BLaER1 (cell line): ENCODE measurements around the gene MTREX.

ENCODE experiments used
- H3K27ac ChIP-seq: shearing (Covaris generic); formaldehyde crosslinking; 2 replicates; pipeline ENCODE4 v1.8.1; 2022
- H3K27me3 ChIP-seq: shearing (Covaris generic); formaldehyde crosslinking; 2 replicates; pipeline ENCODE4 v1.8.1; 2022
- H3K36me3 ChIP-seq: shearing (Covaris generic); formaldehyde crosslinking; 2 replicates; pipeline ENCODE4 v1.8.1; 2022
- H3K4me1 ChIP-seq: shearing (Covaris generic); formaldehyde crosslinking; 2 replicates; pipeline ENCODE4 v1.8.1; 2022
- H3K4me2 ChIP-seq: shearing (Covaris generic); formaldehyde crosslinking; 2 replicates; pipeline ENCODE4 v1.8.1; 2022
- H3K4me3 ChIP-seq: shearing (Covaris generic); formaldehyde crosslinking; 2 replicates; pipeline ENCODE4 v1.8.1; 2022
- H3K9ac ChIP-seq: shearing (Covaris generic); formaldehyde crosslinking; 2 replicates; pipeline ENCODE4 v1.8.1; 2022
- H3K9me3 ChIP-seq: shearing (Covaris generic); formaldehyde crosslinking; 2 replicates; pipeline ENCODE4 v1.8.1; 2022
- H4K20me1 ChIP-seq: shearing (Covaris generic); formaldehyde crosslinking; 2 replicates; pipeline ENCODE4 v1.8.1; 2022
- Cebpa-rat ChIP-seq: shearing (Covaris generic); IDR thresholded peaks from 2 replicates; pipeline ENCODE4 v1.8.1; 2022

MTREX gene

DNA sequence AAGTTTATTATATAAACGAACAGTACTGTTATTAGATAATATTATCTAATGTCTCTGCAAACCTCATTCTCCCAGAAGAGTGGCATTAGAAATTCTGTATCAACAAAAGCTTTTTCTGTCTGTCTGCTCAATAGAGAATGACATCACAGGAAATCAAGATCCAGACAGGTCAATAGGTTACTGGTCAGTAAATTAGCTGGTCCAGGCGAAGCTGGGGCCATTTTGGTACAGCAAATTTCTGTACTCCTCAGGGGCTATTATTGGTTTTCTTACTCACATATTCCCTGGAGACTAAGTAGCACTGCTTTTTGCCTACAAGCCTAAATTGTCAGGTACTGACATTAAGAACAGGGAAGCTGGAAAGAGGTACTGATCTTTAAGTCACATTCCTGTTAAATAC lies 146.5 kb downstream of the MTREX start:
- H3K4me2 ChIP-seq: no peak overlapping the region
- no peaks in the 10 kb centered on the region for H4K20me1 ChIP-seq

DNA sequence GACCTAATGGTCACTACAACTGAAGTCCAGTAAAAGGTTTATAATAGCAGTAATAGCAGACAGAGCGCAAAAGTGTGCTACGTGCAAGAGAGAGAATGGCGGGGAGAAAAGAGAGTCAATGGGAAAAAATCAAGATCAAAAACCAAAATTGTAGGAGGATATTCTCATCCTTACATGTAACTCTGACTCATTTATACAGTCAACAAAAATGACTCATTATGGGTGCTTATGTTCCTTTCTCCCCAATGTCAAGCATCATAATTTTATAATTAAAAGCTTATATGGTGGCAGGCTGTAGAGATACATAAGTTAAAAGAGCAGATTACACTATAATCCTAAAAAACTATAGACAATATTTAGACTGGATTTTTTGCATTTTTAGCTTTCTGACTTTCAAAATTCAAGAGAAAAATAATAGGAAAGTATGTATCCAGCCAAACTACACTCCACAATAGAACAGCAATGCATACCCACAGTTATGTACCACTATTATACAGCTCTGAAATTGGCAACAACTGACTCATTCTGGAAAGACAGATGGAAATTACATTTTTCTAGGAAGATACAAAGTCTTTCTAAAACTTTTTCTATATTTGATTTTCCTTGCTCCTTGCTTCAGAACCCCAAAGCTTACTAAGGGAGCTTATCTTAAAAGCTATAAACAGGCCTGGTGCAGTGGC lies 148.6 kb downstream of the MTREX start:
- no peaks in the 10 kb centered on the region for H3K9me3 ChIP-seq
- no peaks in the 10 kb centered on the region for H3K36me3 ChIP-seq
- no peaks in the 10 kb centered on the region for H4K20me1 ChIP-seq
- H3K27ac ChIP-seq: no peak overlapping the region
- no peaks in the 10 kb centered on the region for H3K4me1 ChIP-seq
- TF ChIP-seq Cebpa-rat: no peak
- no peak overlapping the region for H3K9ac ChIP-seq
- no peaks in the 10 kb centered on the region for H3K27me3 ChIP-seq
- H3K4me2 ChIP-seq: no peak overlapping the region
- H3K4me3 ChIP-seq: no peak overlapping the region

More for the DNA sequence above, 146.5 kb downstream of the MTREX start:
- no peak overlapping the region for H3K27ac ChIP-seq
- H3K4me3 ChIP-seq: no peak overlapping the region
- no peaks in the 10 kb centered on the region for H3K36me3 ChIP-seq
- no peak overlapping the region for H3K9ac ChIP-seq
- no peaks in the 10 kb centered on the region for H3K27me3 ChIP-seq
- no peaks in the 10 kb centered on the region for H3K4me1 ChIP-seq
- no peaks in the 10 kb centered on the region for H3K9me3 ChIP-seq
- TF ChIP-seq Cebpa-rat: no peak

DNA sequence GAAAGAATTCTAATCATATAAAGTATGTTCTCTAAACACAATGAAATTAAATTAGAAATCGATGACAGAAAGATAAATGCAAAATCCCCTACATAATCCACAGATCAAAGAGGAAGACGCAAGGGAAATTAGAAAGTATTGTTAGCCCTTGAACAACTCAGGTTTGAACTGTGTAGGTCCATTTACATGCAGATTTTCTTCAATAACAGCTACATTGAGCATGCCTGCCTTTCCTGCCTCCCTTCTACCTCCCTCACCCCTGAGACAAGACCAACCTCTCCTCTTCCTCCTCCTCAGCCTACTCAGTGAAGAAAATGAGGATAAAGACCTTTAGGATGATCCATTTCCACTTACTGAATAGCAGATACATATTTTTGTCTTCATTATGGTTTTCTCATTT lies 151.8 kb downstream of the MTREX start:
- Histone ChIP-seq H3K9ac (no peak overlapping the region), H3K9me3 (no peaks in the 10 kb centered on the region), H3K27ac (no peak overlapping the region), H4K20me1 (no peaks in the 10 kb centered on the region), H3K4me1 (no peaks in the 10 kb centered on the region), H3K36me3 (no peaks in the 10 kb centered on the region), H3K4me3 (no peak overlapping the region), H3K4me2 (no peak overlapping the region), H3K27me3 (no peaks in the 10 kb centered on the region)
- TF ChIP-seq Cebpa-rat: no peak

DNA sequence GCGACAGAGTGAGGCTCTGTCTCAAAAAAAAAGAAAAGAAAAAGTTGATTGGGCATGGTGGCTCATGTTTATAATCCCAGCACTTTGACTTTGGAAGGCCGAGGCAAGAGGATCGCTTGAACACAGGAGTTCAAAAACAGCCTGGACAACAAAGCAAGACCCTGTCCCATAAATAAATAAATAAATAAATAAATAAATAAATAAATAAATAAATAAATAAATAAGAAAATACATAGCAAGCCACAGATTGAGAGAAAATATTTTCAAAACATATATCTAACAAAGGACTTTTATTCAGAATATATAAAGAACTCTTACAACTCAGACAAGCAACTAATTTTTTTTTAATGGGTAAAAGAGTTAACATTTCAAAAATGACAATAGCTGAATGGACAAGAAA lies 155.8 kb downstream of the MTREX start:
- H3K4me2 ChIP-seq: no peak overlapping the region
- H3K4me3 ChIP-seq: no peak overlapping the region
- no peak overlapping the region for H3K9ac ChIP-seq
- H3K27ac ChIP-seq: no peak overlapping the region
- TF ChIP-seq Cebpa-rat: no peak
- no peaks in the 10 kb centered on the region for H3K4me1 ChIP-seq
- no peaks in the 10 kb centered on the region for H3K27me3 ChIP-seq
- no peaks in the 10 kb centered on the region for H4K20me1 ChIP-seq
- H3K9me3 ChIP-seq: no peaks in the 10 kb centered on the region
- H3K36me3 ChIP-seq: no peaks in the 10 kb centered on the region

DNA sequence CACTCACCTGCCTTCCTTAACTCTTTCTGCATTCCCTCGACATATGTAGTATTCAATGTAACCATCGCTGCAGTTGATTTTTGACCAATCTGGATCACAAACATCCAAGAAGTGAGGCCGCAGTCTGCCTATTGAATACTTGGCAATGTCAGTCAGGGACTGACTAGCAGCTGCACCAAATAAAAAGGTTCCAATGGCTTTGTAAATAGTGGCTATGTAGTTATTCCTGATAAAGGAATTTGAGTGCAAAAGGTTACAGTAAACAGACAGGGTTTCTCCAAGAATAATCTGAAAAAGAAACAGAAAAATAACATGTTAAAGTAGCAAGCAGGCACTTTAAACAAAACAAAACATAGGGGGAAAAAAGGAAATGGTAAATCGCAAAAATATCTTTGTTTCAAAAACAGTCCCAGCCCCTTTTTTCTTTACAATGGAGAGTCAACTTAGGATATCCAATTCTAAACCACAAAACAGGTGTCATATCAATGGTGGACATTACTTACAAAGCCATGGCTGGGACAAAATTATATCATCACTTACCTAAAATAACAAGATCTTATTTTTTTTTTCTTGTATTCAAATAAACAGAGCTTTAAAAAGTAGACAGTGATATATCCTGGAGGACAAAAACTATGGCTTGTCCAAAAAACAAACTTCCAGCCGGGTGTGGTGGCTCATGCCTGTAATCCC lies 160.2 kb downstream of the MTREX start:
- H3K9ac ChIP-seq: no peak overlapping the region
- H3K4me3 ChIP-seq: no peak overlapping the region
- H3K36me3 ChIP-seq: no peaks in the 10 kb centered on the region
- H3K27me3 ChIP-seq: no peaks in the 10 kb centered on the region
- H3K9me3 ChIP-seq: no peaks in the 10 kb centered on the region
- no peaks in the 10 kb centered on the region for H4K20me1 ChIP-seq
- no peak overlapping the region for H3K27ac ChIP-seq
- no peak overlapping the region for H3K4me2 ChIP-seq
- H3K4me1 ChIP-seq: no peaks in the 10 kb centered on the region
- no peak for TF ChIP-seq Cebpa-rat

DNA sequence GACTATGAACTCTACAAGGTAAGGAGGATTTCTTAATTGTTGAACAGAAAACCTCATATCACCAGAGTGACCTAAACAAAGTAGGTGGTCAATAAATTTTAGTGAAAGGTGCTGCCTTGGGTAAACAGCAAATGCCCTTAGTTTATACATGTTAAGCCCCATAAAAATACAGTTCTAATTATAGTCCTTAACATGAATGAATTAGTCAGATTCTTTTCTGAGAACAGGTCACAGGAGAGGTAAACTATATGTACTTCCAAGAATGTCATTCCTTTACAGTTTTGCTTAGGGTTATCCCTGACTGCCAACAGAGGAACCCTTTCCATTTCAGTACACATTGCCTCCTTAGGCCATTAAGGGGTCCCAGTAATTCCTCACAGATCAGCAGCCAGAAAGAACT lies 162.1 kb downstream of the MTREX start:
- no peak overlapping the region for H3K27ac ChIP-seq

DNA sequence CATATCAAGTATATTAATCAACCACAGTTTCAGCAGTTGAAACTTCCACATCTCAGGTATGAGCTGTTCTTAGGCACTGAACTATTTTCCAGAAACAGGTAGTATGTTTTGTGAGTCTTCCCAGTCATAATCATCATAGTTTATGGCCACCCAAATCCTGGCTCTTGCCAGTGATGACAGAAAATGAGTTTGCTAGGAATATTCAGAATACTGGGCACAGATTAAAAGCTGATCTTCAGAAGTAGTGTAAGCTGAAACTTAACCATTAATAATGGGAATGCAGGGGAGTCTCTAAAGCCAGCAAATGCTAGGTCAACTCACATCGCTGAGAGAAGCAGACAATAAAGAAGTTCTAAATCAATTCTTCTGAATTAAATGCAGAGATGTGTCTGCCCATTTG lies 162.5 kb downstream of the MTREX start:
- TF ChIP-seq Cebpa-rat: no peak
- no peak overlapping the region for H3K4me3 ChIP-seq
- H3K36me3 ChIP-seq: no peaks in the 10 kb centered on the region
- H3K4me2 ChIP-seq: no peak overlapping the region
- H4K20me1 ChIP-seq: no peaks in the 10 kb centered on the region
- no peaks in the 10 kb centered on the region for H3K4me1 ChIP-seq
- no peak overlapping the region for H3K27ac ChIP-seq
- no peak overlapping the region for H3K9ac ChIP-seq
- H3K27me3 ChIP-seq: no peaks in the 10 kb centered on the region
- H3K9me3 ChIP-seq: no peaks in the 10 kb centered on the region

More for the DNA sequence above, 162.1 kb downstream of the MTREX start:
- Histone ChIP-seq H3K4me2 (no peak overlapping the region), H3K27me3 (no peaks in the 10 kb centered on the region), H4K20me1 (no peaks in the 10 kb centered on the region), H3K4me3 (no peak overlapping the region), H3K9me3 (no peaks in the 10 kb centered on the region), H3K9ac (no peak overlapping the region), H3K36me3 (no peaks in the 10 kb centered on the region), H3K4me1 (no peaks in the 10 kb centered on the region)
- no peak for TF ChIP-seq Cebpa-rat

DNA sequence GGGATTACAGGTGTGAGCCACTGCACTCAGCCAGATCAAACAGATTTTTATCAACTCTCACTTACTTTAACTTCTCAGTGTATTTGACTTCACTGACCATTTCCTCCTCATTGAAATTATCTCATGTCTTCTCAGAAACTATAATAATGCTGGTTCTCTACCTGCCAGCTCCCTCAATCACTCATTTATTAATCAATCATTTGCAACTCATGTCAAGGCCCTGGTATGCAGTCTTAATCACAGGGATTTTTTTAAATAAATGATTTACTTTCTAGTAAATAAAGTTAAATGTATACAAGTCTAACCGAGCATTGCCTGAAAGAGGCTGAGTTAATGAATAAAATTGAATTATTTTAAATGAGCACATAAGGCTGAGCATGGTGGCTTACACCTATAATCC lies 163.7 kb downstream of the MTREX start:
- no peak for TF ChIP-seq Cebpa-rat
- Histone ChIP-seq H3K4me2 (no peak overlapping the region), H3K4me3 (no peak overlapping the region), H3K27me3 (no peaks in the 10 kb centered on the region), H3K9me3 (no peaks in the 10 kb centered on the region), H3K4me1 (no peaks in the 10 kb centered on the region), H3K9ac (no peak overlapping the region), H3K27ac (no peak overlapping the region), H3K36me3 (no peaks in the 10 kb centered on the region), H4K20me1 (no peaks in the 10 kb centered on the region)

DNA sequence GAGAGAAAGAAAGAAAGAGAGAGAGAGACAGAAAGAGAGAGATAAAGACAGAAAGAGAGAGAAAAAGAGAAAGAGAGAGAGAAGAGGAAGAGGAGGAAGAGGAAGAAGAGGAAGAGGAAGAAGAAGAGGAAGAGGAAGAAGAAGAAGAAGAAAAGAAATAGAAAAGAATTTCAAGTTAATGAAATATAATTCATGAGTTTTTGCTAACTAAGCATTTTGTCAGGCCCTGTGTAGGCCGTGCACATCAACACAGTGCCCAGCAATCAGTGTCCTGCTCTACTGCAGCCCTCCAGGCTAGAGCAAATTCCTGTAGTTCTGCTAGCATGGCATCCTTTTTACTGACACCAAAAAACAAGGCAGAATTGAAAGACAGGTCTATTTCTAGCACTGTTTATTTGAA lies 164.9 kb downstream of the MTREX start:
- TF ChIP-seq Cebpa-rat: no peak
- H3K36me3 ChIP-seq: no peaks in the 10 kb centered on the region
- no peaks in the 10 kb centered on the region for H4K20me1 ChIP-seq
- no peaks in the 10 kb centered on the region for H3K4me1 ChIP-seq
- H3K27ac ChIP-seq: no peak overlapping the region
- no peak overlapping the region for H3K4me2 ChIP-seq
- H3K9me3 ChIP-seq: no peaks in the 10 kb centered on the region
- no peak overlapping the region for H3K4me3 ChIP-seq
- H3K27me3 ChIP-seq: no peaks in the 10 kb centered on the region
- no peak overlapping the region for H3K9ac ChIP-seq
